Left ventricle myocardium inferior (tissue), 1 donor: ENCODE results near the gene ASPHD1. TPM values are rescaled to one million over a fixed set of nuclear protein-coding genes. Genes with fewer than 3 reads are reported as not detected.

Experiments
- DNase-seq: peaks from one replicate; pipeline ENCODE4 v3.0.0-alpha.2; 2020
- H3K27ac ChIP-seq: fragments of 200-600 bp; replicated peaks from 2 replicates; pipeline ENCODE4 v1.8.0; 2021
- H3K27me3 ChIP-seq: fragments of 200-600 bp; 2 replicates; pipeline ENCODE4 v1.8.0; 2021; ENCODE audit warnings: low read depth
- H3K36me3 ChIP-seq: fragments of 200-600 bp; 2 replicates; pipeline ENCODE4 v1.8.0; 2021
- H3K4me1 ChIP-seq: fragments of 200-600 bp; 2 replicates; pipeline ENCODE4 v1.8.0; 2021
- H3K4me3 ChIP-seq: fragments of 200-600 bp; 2 replicates; pipeline ENCODE4 v1.8.0; 2021; ENCODE audit warnings: mild to moderate bottlenecking, moderate library complexity
- H3K9me3 ChIP-seq: fragments of 200-600 bp; replicated peaks from 2 replicates; pipeline ENCODE4 v1.8.0; 2021
- intact Hi-C: fragments of 100-400 bp; cut with micrococcal nuclease; formaldehyde crosslinking; loops from one replicate; pipeline ENCODE4 v1.11.0; 2022
- total RNA-seq: library from RNA; stranded (reverse); fragmentation: NEBNext Ultra II Directional; extraction: Animal tissue kit (Norgen Biotek cat#: 25700); gene quantifications from one replicate; pipeline ENCODE4 v1.2.1, GENCODE V29; 2021
- TF ChIP-seq, protein P1 (sequence below): fragments of 200-600 bp; IDR thresholded peaks from 2 replicates; pipeline ENCODE4 v1.8.0; 2021; ENCODE audit warnings: antibody characterized with exemption, mild to moderate bottlenecking, borderline replicate concordance
- donor health status: DM: no; HTN: yes; CAD: no; lungs with severe emphysema.

Gene ASPHD1
- total RNA-seq, 1 donor from 2014 or later, result not detected

DNA sequence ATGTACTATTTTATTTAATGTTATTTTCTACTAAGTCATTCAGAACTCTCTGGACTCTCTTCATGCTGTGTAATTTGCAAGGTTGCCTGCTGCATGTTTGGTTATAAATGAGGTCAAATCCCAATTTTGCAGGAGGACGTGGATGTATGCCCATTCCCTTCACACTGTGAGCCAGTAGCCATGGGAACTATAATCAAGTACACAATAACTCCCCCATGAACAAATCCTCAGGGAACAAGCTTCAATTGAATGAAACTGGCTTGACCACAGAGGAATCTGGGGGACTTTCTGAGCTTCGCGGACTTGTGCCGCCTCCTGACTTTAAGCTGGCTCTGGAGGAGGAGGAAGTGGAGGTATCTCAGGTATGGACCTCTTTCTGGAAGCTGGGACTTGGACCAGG, 40.4 kb downstream of the ASPHD1 start:
- H3K36me3 ChIP-seq, result no peaks in the 10 kb centered on the region
- DNase-seq, result no peak
- H3K27ac ChIP-seq, result no peak overlapping the region
- H3K4me1 ChIP-seq, result no peaks in the 10 kb centered on the region
- intact Hi-C loops, result no loop called here
- TF ChIP-seq, protein P1, sequence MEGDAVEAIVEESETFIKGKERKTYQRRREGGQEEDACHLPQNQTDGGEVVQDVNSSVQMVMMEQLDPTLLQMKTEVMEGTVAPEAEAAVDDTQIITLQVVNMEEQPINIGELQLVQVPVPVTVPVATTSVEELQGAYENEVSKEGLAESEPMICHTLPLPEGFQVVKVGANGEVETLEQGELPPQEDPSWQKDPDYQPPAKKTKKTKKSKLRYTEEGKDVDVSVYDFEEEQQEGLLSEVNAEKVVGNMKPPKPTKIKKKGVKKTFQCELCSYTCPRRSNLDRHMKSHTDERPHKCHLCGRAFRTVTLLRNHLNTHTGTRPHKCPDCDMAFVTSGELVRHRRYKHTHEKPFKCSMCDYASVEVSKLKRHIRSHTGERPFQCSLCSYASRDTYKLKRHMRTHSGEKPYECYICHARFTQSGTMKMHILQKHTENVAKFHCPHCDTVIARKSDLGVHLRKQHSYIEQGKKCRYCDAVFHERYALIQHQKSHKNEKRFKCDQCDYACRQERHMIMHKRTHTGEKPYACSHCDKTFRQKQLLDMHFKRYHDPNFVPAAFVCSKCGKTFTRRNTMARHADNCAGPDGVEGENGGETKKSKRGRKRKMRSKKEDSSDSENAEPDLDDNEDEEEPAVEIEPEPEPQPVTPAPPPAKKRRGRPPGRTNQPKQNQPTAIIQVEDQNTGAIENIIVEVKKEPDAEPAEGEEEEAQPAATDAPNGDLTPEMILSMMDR, result no peak
- H3K4me3 ChIP-seq, result no peak overlapping the region
- H3K9me3 ChIP-seq, result peaks cover 4% of the 10 kb centered on the region
- H3K27me3 ChIP-seq, result peaks cover 22% of the 10 kb centered on the region

DNA sequence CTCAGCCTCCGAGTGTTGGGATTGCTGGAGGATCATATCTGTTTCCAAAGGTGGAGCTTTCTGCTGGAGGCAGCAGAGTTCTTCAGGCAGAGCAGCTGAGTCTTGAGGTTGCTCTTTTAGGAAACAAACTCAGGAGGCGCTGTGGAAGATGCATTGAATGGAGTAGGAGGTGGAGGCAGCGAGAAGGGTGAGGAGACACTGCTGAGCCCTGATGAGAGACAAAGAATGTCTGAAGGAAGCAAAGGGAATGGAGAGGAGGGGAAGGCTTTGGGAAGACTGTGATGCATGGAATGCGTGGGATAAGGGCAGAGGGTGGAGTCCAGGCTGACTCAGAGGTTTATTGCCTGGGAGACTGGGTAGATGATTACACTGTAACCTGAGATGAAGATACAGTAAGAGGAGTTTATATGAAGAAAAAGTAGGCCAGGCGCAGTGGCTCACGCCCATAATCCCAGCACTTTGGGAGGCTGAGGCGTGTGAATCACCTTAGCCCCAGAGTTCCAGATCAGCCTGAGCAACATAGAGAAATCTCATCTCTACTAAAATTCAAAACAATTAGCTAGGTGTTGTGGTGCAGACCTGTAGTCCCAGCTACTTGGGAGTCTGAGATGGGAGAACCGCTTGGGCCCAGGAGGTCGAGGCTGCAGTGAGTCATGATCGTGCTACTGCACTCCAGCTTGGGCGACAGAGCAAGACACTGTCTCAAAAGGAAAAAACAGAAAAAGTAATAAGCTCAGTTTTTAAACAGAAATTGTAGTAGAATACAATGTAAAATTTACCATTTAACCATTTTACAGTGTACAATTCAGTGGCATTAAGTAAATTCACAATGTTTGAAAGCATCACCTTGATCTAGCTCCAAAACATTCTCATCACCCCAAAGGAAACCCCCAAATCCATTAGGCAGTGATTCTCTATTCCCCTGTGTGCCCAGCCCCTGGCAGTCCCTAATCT, 43.8 kb downstream of the ASPHD1 start:
- DNase-seq, result no peak
- Histone ChIP-seq H3K27me3 (peaks cover 22% of the 10 kb centered on the region), H3K4me3 (no peak overlapping the region), H3K27ac (no peak overlapping the region), H3K36me3 (no peaks in the 10 kb centered on the region), H3K4me1 (no peaks in the 10 kb centered on the region), H3K9me3 (peaks cover 4% of the 10 kb centered on the region)
- TF ChIP-seq, protein P1, result no peak
- intact Hi-C loops, result no loop called here

DNA sequence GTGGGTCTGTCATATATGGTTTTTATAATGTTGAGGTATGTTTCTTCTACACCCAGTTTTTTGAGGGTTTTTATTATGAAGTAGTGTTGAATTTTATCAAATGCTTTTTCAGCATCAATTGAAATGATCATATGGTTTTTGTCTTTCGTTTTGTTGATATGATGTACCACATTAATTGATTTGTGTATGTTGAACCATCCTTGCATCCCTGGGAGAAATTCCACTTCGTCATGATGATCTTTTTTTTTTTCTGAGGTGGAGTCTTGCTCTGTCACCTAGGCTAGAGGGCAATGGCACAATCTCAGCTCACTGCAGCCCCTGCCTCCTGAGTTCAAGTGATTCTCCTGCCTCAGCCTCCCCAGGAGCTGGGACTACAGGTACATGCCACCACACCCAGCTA, 47.6 kb downstream of the ASPHD1 start:
- no peak for DNase-seq
- Histone ChIP-seq H3K4me3 (no peak overlapping the region), H3K4me1 (no peaks in the 10 kb centered on the region), H3K36me3 (no peaks in the 10 kb centered on the region), H3K27ac (no peak overlapping the region), H3K27me3 (no peaks in the 10 kb centered on the region), H3K9me3 (peaks cover 9% of the 10 kb centered on the region)
- intact Hi-C loops, result no loop called here
- TF ChIP-seq, protein P1, result no peak

DNA sequence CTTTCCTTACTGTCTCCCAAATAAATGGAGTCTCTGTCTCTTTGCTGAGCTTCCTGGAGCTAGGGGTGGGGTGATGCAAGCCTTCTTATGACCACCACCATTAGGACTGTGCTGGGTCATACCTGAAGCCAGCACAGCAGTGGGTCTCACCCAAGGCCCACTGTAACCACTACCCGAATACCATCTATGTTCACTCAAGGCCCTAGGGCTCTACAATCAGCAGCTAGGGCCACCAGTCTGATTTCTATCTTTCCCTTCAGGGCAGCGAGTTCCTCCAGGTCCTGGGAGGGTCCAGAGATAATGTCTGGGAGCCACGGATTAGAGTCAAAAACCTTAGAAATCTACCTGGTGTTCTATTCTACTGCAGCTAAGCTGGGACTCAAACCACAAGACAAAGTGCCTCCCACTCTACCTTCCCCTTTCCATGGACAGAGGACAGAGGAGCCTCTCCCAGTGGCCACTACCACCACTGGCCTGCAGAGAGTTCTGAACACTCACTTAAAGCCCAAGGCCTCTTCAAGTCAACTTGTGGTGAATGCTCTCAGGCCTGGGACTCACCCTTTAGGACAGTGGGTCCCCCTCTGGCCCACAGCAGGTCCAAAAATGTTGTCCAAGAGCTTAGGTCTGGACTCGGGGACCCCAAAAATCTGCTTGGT, 50.6 kb downstream of the ASPHD1 start:
- TF ChIP-seq, protein P1, result no peak
- peaks cover 9% of the 10 kb centered on the region for H3K9me3 ChIP-seq
- no peaks in the 10 kb centered on the region for H3K27me3 ChIP-seq
- H3K4me3 ChIP-seq, result no peak overlapping the region
- no peak for DNase-seq
- no peak overlapping the region for H3K27ac ChIP-seq
- H3K4me1 ChIP-seq, result no peaks in the 10 kb centered on the region
- no peaks in the 10 kb centered on the region for H3K36me3 ChIP-seq
- intact Hi-C loops, result no loop called here

DNA sequence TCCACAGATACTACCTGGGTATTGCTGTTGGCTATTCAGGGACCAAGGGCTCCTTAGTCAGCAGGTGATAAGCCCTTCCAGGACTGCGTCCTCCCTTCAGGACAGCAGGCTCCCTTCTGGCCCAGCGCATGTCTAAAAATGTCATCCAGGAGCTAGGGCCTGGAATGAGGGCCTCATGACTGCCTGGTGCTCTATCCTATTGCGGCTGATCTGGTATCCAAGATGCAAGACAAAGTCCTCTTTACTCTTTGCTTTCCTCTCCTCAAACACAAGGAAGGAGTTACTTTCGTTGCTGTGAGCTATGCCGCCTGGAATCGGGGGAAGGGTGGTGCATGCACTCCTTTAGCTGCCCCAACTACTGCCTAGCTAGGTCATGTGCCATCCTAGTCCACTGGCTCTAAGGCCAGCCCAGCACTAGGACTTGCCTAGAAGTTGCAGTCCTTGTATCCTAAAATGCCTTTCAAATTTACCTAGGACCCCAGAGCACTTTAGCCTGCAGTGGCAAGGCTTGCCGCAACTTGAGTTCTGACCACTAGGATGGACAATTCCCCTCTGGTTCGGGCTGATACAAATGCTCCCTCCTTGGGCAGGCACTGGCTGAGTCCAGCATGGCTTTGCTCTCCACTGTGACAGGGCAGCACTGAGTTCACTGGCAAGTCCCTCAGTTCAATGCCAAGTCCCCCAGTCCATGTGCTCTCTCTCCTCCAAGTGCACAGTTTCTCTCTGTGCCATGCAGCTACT, 51.5 kb downstream of the ASPHD1 start:
- no peak for DNase-seq
- peaks cover 9% of the 10 kb centered on the region for H3K9me3 ChIP-seq
- H3K4me3 ChIP-seq, result no peak overlapping the region
- H3K4me1 ChIP-seq, result no peaks in the 10 kb centered on the region
- TF ChIP-seq, protein P1, result no peak
- no peaks in the 10 kb centered on the region for H3K36me3 ChIP-seq
- H3K27me3 ChIP-seq, result no peaks in the 10 kb centered on the region
- no peak overlapping the region for H3K27ac ChIP-seq
- intact Hi-C loops, result no loop called here

Other genes with a start within 250 kb of the ASPHD1 start
- 1.3 TPM for gene SPN, start 237.2 kb upstream of the ASPHD1 start, total RNA-seq
- gene QPRT, start 221.3 kb upstream of the ASPHD1 start, total RNA-seq, result 20.8 TPM
- gene C16orf54, start 154.5 kb upstream of the ASPHD1 start, total RNA-seq, result 0.63 TPM
- not detected for gene ZG16, start 122.2 kb upstream of the ASPHD1 start, total RNA-seq
- gene KIF22, start 109.7 kb upstream of the ASPHD1 start, total RNA-seq, result 46.9 TPM
- 77.6 TPM for gene MAZ, start 94.0 kb upstream of the ASPHD1 start, total RNA-seq
- 2.1 TPM for gene PRRT2, start 88.3 kb upstream of the ASPHD1 start, total RNA-seq
- gene PAGR1, start 84.3 kb upstream of the ASPHD1 start, total RNA-seq, result 12.9 TPM
- 38.6 TPM for gene MVP, start 80.0 kb upstream of the ASPHD1 start, total RNA-seq
- gene CDIPT, start 37.3 kb upstream of the ASPHD1 start, total RNA-seq, result 68.6 TPM
- 0.38 TPM for gene SEZ6L2, start 938 bp upstream of the ASPHD1 start, total RNA-seq
- 9.2 TPM for gene KCTD13, start 25.7 kb downstream of the ASPHD1 start, total RNA-seq
- 63.2 TPM for gene TMEM219, start 61.6 kb downstream of the ASPHD1 start, total RNA-seq
- gene TAOK2, start 73.4 kb downstream of the ASPHD1 start, total RNA-seq, result 34.3 TPM
- gene HIRIP3, start 95.1 kb downstream of the ASPHD1 start, total RNA-seq, result 18.8 TPM
- 29.0 TPM for gene INO80E, start 95.8 kb downstream of the ASPHD1 start, total RNA-seq
- gene DOC2A, start 110.5 kb downstream of the ASPHD1 start, total RNA-seq, result 0.66 TPM
- gene C16orf92, start 122.7 kb downstream of the ASPHD1 start, total RNA-seq, result not detected
- gene TLCD3B, start 130.8 kb downstream of the ASPHD1 start, total RNA-seq, result not detected
- 3,337 TPM for gene ALDOA, start 165.3 kb downstream of the ASPHD1 start, total RNA-seq
- 32.2 TPM for gene PPP4C, start 175.5 kb downstream of the ASPHD1 start, total RNA-seq
- 1.0 TPM for gene TBX6, start 191.4 kb downstream of the ASPHD1 start, total RNA-seq
- gene YPEL3, start 195.7 kb downstream of the ASPHD1 start, total RNA-seq, result 54.4 TPM
- gene GDPD3, start 213.0 kb downstream of the ASPHD1 start, total RNA-seq, result 2.3 TPM
- 47.6 TPM for gene MAPK3, start 222.7 kb downstream of the ASPHD1 start, total RNA-seq